GM18517 (cell line): ENCODE measurements around the gene ASXL2.
"Not testable (repeated sequence)": the region's sequence is repeated elsewhere in the genome, so short reads cannot be mapped to it uniquely, and the experiment has no call there.

Experiments
- ATAC-seq: cut with Tn5 transposase; IDR thresholded peaks from one replicate; pipeline ENCODE4 v1.9.1; 2021; ENCODE audit warnings: mild to moderate bottlenecking, moderate library complexity; ENCODE audit not compliant: unreplicated experiment

The ASXL2 gene

GRCh38 chr2:25838152-25838756, 40.0 kb downstream of the ASXL2 start:
- ATAC-seq: no peak

- no peak for ATAC-seq
Observed at GRCh38 chr2:25835906-25836305, 42.4 kb downstream of the ASXL2 start.

GRCh38 chr2:25833566-25833965, 44.7 kb downstream of the ASXL2 start:
- ATAC-seq: no peak

- ATAC-seq: no peak
Observed at GRCh38 chr2:25832897-25833296, 45.4 kb downstream of the ASXL2 start.

- no peak for ATAC-seq
Observed at GRCh38 chr2:25831746-25832449, 46.4 kb downstream of the ASXL2 start.

- ATAC-seq: no peak
Observed at GRCh38 chr2:25829828-25830227, 48.5 kb downstream of the ASXL2 start.

- ATAC-seq: no peak
Observed at GRCh38 chr2:25829377-25829704, 48.9 kb downstream of the ASXL2 start.

- ATAC-seq: not testable (repeated sequence)
Observed at GRCh38 chr2:25828532-25829376, 49.5 kb downstream of the ASXL2 start.

- no peak for ATAC-seq
Observed at GRCh38 chr2:25825238-25825637, 53.0 kb downstream of the ASXL2 start.

- no peak for ATAC-seq
Observed at GRCh38 chr2:25824718-25825117, 53.6 kb downstream of the ASXL2 start.

GRCh38 chr2:25824216-25824615, 54.1 kb downstream of the ASXL2 start:
- ATAC-seq: no peak

- ATAC-seq: no peak
Observed at GRCh38 chr2:25822190-25823117, 55.8 kb downstream of the ASXL2 start.

- ATAC-seq: no peak
Observed at GRCh38 chr2:25821225-25822056, 56.8 kb downstream of the ASXL2 start.

- ATAC-seq: no peak
Observed at GRCh38 chr2:25819597-25820039, 58.7 kb downstream of the ASXL2 start.

- peak; percentile 81 for ATAC-seq
Observed at GRCh38 chr2:25817630-25818029, 60.7 kb downstream of the ASXL2 start.

GRCh38 chr2:25817006-25817405, 61.3 kb downstream of the ASXL2 start:
- no peak for ATAC-seq

- no peak for ATAC-seq
Observed at GRCh38 chr2:25816249-25816648, 62.0 kb downstream of the ASXL2 start.

GRCh38 chr2:25814681-25815080, 63.6 kb downstream of the ASXL2 start:
- ATAC-seq: no peak

GRCh38 chr2:25810428-25810827, 67.9 kb downstream of the ASXL2 start:
- ATAC-seq: no peak

GRCh38 chr2:25809646-25810045, 68.6 kb downstream of the ASXL2 start:
- no peak for ATAC-seq
